ENCODE results near the gene SLC6A17. TPM values are rescaled to one million over a fixed set of nuclear protein-coding genes. Genes with fewer than 3 reads are reported as not detected.

The SLC6A17 gene
- total RNA-seq, 1 donor from 2014 or later, result 0.53 TPM

DNA sequence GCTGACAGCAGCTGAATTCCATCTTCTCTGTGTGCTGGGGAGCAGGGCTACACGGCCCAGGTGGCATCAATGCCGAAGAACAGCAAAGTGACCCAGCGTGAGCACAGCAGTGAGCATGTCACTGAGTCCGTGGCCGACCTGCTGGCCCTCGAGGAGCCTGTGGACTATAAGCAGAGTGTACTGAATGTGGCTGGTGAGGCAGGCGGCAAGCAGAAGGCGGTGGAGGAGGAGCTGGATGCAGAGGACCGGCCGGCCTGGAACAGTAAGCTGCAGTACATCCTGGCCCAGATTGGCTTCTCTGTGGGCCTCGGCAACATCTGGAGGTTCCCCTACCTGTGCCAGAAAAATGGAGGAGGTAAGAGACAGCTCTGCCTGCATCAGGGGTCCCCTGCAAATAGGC, 16.6 kb downstream of the SLC6A17 start:
- no peak for TF ChIP-seq CTCF (IDR thresholded peaks at IDR 0.05; ENCODE audit: insufficient read depth, low read length, severe bottlenecking)
- DNase-seq (ENCODE audit: low read depth) (no peak), FAIRE-seq (no peak)
- Histone ChIP-seq H3K4me3 (ENCODE audit: low read depth, low read length) (no peak overlapping the region), H3K36me3 (ENCODE audit: control insufficient read depth, insufficient read depth, low read length) (no peaks in the 10 kb centered on the region), H3K27me3 (ENCODE audit: control insufficient read depth, insufficient read depth, low read length) (no peaks in the 10 kb centered on the region)

GRCh38 chr1:110170766-110171733, 20.8 kb downstream of the SLC6A17 start:
- FAIRE-seq (peak; percentile 50), DNase-seq (ENCODE audit: low read depth) (no peak)
- no peak for TF ChIP-seq CTCF (IDR thresholded peaks at IDR 0.05; ENCODE audit: insufficient read depth, low read length, severe bottlenecking)

DNA sequence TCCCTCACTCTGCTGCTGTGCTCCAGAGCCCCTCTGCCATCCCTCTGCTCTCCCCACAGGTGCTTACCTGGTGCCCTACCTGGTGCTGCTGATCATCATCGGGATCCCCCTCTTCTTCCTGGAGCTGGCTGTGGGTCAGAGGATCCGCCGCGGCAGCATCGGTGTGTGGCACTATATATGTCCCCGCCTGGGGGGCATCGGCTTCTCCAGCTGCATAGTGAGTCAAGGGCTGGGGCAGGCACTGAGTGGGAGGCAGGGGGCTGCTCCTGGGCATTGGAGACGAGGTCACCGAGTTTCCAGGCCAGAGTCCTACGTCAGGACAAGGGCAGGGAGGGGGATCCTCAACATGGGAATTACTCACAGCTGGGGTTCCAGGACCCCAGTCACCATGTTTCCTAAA, 21.7 kb downstream of the SLC6A17 start:
- no peaks in the 10 kb centered on the region for H3K27me3 ChIP-seq (ENCODE audit: control insufficient read depth, insufficient read depth, low read length)
- H3K4me3 ChIP-seq (ENCODE audit: low read depth, low read length), result no peak overlapping the region
- DNase-seq (ENCODE audit: low read depth) (no peak), FAIRE-seq (no peak)
- H3K36me3 ChIP-seq (ENCODE audit: control insufficient read depth, insufficient read depth, low read length), result no peaks in the 10 kb centered on the region
- no peak for TF ChIP-seq CTCF (IDR thresholded peaks at IDR 0.05; ENCODE audit: insufficient read depth, low read length, severe bottlenecking)

More at GRCh38 chr1:110170766-110171733, 20.8 kb downstream of the SLC6A17 start:
- Histone ChIP-seq H3K27me3 (ENCODE audit: control insufficient read depth, insufficient read depth, low read length) (no peaks in the 10 kb centered on the region), H3K36me3 (ENCODE audit: control insufficient read depth, insufficient read depth, low read length) (no peaks in the 10 kb centered on the region), H3K4me3 (ENCODE audit: low read depth, low read length) (no peak overlapping the region)

DNA sequence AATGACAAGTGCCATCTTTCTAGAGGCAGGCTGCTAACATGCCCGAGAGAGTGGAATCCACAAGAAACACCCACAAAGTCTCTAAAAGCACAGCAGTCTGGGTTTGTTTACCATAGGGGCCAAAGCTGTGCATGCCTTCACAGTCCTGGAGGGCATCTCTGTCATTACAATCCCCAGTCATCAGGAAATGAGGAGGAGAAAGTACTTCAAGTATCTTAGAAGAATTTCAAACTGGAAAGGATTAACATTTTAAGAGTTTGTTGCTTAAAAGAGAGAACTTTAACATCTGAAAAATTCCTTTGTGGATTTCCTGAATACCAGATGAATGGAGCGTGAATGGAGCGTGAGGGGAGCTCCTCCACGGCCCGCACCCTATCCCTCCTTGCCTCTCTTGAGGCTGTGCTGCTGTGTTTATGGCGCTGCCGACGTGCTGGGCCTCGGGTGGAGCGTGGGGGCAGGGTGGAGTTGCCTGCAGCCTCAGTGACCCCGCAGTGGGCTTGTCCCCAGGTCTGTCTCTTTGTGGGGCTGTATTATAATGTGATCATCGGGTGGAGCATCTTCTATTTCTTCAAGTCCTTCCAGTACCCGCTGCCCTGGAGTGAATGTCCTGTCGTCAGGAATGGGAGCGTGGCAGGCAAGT, 23.3 kb downstream of the SLC6A17 start:
- no peaks in the 10 kb centered on the region for H3K27me3 ChIP-seq (ENCODE audit: control insufficient read depth, insufficient read depth, low read length)
- H3K36me3 ChIP-seq (ENCODE audit: control insufficient read depth, insufficient read depth, low read length), result no peaks in the 10 kb centered on the region
- H3K4me3 ChIP-seq (ENCODE audit: low read depth, low read length), result no peak overlapping the region
- no peak for TF ChIP-seq CTCF (IDR thresholded peaks at IDR 0.05; ENCODE audit: insufficient read depth, low read length, severe bottlenecking)
- no peak for FAIRE-seq
- DNase-seq (ENCODE audit: low read depth), result no peak

DNA sequence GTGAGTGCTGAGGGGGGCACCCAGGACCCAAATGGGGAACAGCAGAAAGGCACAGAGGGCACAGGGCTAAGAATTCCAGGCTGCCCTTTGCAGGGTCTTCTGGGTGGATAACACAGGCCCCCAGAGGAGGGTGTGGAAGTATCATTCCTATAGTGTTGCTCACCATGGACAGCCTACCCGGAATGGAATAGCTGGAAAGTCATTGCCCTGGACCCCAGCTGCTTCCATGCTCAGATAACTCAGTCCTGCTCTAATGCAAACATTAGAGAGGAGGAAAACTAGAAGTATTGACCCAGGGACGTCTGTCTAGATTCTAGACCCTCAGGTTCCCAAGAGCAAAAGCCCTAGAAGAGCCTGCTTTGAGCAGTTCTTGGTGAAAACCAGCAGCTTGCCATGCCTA, 24.7 kb downstream of the SLC6A17 start:
- H3K4me3 ChIP-seq (ENCODE audit: low read depth, low read length), result no peak overlapping the region
- FAIRE-seq (no peak), DNase-seq (ENCODE audit: low read depth) (no peak)
- no peaks in the 10 kb centered on the region for H3K36me3 ChIP-seq (ENCODE audit: control insufficient read depth, insufficient read depth, low read length)
- H3K27me3 ChIP-seq (ENCODE audit: control insufficient read depth, insufficient read depth, low read length), result no peaks in the 10 kb centered on the region
- no peak for TF ChIP-seq CTCF (IDR thresholded peaks at IDR 0.05; ENCODE audit: insufficient read depth, low read length, severe bottlenecking)
